ENCODE measurements around the gene ENOX1. TPM values are rescaled to one million over a fixed set of nuclear protein-coding genes. Genes with fewer than 3 reads are reported as not detected.

The ENOX1 gene
- polyA plus RNA-seq, 3 donors, result 0.04 TPM; not detected in 2

GRCh38 chr13:43297967-43298678 lies 488.6 kb downstream of the ENOX1 start:
- no peak overlapping the region for H3K27ac Mint-ChIP-seq

GRCh38 chr13:43295825-43296564 lies 490.8 kb downstream of the ENOX1 start:
- no peak overlapping the region for H3K27ac Mint-ChIP-seq
- intact Hi-C loops (cut with micrococcal nuclease), result no loop called here

More at GRCh38 chr13:43297967-43298678, 488.6 kb downstream of the ENOX1 start:
- Histone ChIP-seq H2AFZ (ENCODE audit: insufficient read depth, low read depth, low read length, poor library complexity, severe bottlenecking) (no peak overlapping the region), H3K36me3 (replicated peaks in 1 of 2; ENCODE audit: control insufficient read depth in 1 of 2, insufficient read depth in 2 of 2, low read length in 2 of 2) (no peaks in the 10 kb centered on the region), H3K79me2 (ENCODE audit: insufficient read depth, low read length) (no peaks in the 10 kb centered on the region), H3K9ac (ENCODE audit: insufficient read depth, low read length, poor library complexity, severe bottlenecking) (no peak overlapping the region), H4K20me1 (ENCODE audit: insufficient read depth, low read length) (no peaks in the 10 kb centered on the region), H3K9me3 (replicated peaks in 1 of 2; ENCODE audit: control insufficient read depth in 1 of 2, insufficient read depth in 1 of 2, low read length in 2 of 2) (no peaks in the 10 kb centered on the region), H3K4me3 (replicated peaks in 1 of 3; ENCODE audit: low read depth in 2 of 3, low read length in 3 of 3) (no peak overlapping the region), H3K27me3 (ENCODE audit: control insufficient read depth in 2 of 2, insufficient read depth in 2 of 2, low read length in 2 of 2) (peaks cover 0 to 3% of the 10 kb centered on the region in 2 donors), H3K4me1 (ENCODE audit: control insufficient read depth in 1 of 2, insufficient read depth in 2 of 2, low read length in 2 of 2) (no peaks in the 10 kb centered on the region), H3K4me2 (replicated peaks; ENCODE audit: extremely low read depth, low read length, poor library complexity, severe bottlenecking) (no peak overlapping the region), H3K27ac (ENCODE audit: low read depth in 1 of 2, low read length in 2 of 2) (no peak overlapping the region)
- no peak overlapping the region for H3K4me3 Mint-ChIP-seq
- WGBS (ENCODE audit: insufficient coverage), result 87% methylated on average over 5 of the region's 6 CpGs
- H3K27me3 Mint-ChIP-seq (ENCODE audit: low read depth in 3 of 3), result peaks cover 2 to 6% (median 5%) of the 10 kb centered on the region in 3 donors
- TF ChIP-seq, protein P1, sequence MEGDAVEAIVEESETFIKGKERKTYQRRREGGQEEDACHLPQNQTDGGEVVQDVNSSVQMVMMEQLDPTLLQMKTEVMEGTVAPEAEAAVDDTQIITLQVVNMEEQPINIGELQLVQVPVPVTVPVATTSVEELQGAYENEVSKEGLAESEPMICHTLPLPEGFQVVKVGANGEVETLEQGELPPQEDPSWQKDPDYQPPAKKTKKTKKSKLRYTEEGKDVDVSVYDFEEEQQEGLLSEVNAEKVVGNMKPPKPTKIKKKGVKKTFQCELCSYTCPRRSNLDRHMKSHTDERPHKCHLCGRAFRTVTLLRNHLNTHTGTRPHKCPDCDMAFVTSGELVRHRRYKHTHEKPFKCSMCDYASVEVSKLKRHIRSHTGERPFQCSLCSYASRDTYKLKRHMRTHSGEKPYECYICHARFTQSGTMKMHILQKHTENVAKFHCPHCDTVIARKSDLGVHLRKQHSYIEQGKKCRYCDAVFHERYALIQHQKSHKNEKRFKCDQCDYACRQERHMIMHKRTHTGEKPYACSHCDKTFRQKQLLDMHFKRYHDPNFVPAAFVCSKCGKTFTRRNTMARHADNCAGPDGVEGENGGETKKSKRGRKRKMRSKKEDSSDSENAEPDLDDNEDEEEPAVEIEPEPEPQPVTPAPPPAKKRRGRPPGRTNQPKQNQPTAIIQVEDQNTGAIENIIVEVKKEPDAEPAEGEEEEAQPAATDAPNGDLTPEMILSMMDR (IDR thresholded peaks at IDR 0.05), result no peak
- no peaks in the 10 kb centered on the region for H3K9me3 Mint-ChIP-seq
- DNase-seq, result no peak
- H3K36me3 Mint-ChIP-seq, result no peaks in the 10 kb centered on the region
- H3K4me1 Mint-ChIP-seq, result no peaks in the 10 kb centered on the region
- intact Hi-C loops (cut with micrococcal nuclease), result no loop called here

More at GRCh38 chr13:43295825-43296564, 490.8 kb downstream of the ENOX1 start:
- H3K79me2 ChIP-seq (ENCODE audit: insufficient read depth, low read length), result no peaks in the 10 kb centered on the region
- no peak overlapping the region for H3K4me3 ChIP-seq (replicated peaks in 1 of 3; ENCODE audit: low read depth in 2 of 3, low read length in 3 of 3)
- Mint-ChIP-seq H3K4me3 (no peak overlapping the region), H3K27me3 (ENCODE audit: low read depth in 3 of 3) (peaks cover 2 to 6% (median 5%) of the 10 kb centered on the region in 3 donors), H3K9me3 (no peaks in the 10 kb centered on the region), H3K4me1 (no peaks in the 10 kb centered on the region), H3K36me3 (no peaks in the 10 kb centered on the region)
- TF ChIP-seq, protein P1 (IDR thresholded peaks at IDR 0.05), result no peak
- H3K9me3 ChIP-seq (replicated peaks in 1 of 2; ENCODE audit: control insufficient read depth in 1 of 2, insufficient read depth in 1 of 2, low read length in 2 of 2), result no peaks in the 10 kb centered on the region
- H3K27ac ChIP-seq (ENCODE audit: low read depth in 1 of 2, low read length in 2 of 2), result no peak overlapping the region
- H3K9ac ChIP-seq (ENCODE audit: insufficient read depth, low read length, poor library complexity, severe bottlenecking), result no peak overlapping the region
- peaks cover 0 to 3% of the 10 kb centered on the region in 2 donors for H3K27me3 ChIP-seq (ENCODE audit: control insufficient read depth in 2 of 2, insufficient read depth in 2 of 2, low read length in 2 of 2)
- WGBS (ENCODE audit: insufficient coverage), result 88% methylated on average over 2 of the region's 5 CpGs
- H3K4me2 ChIP-seq (replicated peaks; ENCODE audit: extremely low read depth, low read length, poor library complexity, severe bottlenecking), result no peak overlapping the region
- H3K4me1 ChIP-seq (ENCODE audit: control insufficient read depth in 1 of 2, insufficient read depth in 2 of 2, low read length in 2 of 2), result no peaks in the 10 kb centered on the region
- H2AFZ ChIP-seq (ENCODE audit: insufficient read depth, low read depth, low read length, poor library complexity, severe bottlenecking), result no peak overlapping the region
- no peaks in the 10 kb centered on the region for H3K36me3 ChIP-seq (replicated peaks in 1 of 2; ENCODE audit: control insufficient read depth in 1 of 2, insufficient read depth in 2 of 2, low read length in 2 of 2)
- DNase-seq, result no peak
- no peaks in the 10 kb centered on the region for H4K20me1 ChIP-seq (ENCODE audit: insufficient read depth, low read length)
